ENCODE data around the gene POLR3B.
"Not testable (repeated sequence)": the region's sequence is repeated elsewhere in the genome, so short reads cannot be mapped to it uniquely, and the experiment has no call there.

POLR3B gene

DNA sequence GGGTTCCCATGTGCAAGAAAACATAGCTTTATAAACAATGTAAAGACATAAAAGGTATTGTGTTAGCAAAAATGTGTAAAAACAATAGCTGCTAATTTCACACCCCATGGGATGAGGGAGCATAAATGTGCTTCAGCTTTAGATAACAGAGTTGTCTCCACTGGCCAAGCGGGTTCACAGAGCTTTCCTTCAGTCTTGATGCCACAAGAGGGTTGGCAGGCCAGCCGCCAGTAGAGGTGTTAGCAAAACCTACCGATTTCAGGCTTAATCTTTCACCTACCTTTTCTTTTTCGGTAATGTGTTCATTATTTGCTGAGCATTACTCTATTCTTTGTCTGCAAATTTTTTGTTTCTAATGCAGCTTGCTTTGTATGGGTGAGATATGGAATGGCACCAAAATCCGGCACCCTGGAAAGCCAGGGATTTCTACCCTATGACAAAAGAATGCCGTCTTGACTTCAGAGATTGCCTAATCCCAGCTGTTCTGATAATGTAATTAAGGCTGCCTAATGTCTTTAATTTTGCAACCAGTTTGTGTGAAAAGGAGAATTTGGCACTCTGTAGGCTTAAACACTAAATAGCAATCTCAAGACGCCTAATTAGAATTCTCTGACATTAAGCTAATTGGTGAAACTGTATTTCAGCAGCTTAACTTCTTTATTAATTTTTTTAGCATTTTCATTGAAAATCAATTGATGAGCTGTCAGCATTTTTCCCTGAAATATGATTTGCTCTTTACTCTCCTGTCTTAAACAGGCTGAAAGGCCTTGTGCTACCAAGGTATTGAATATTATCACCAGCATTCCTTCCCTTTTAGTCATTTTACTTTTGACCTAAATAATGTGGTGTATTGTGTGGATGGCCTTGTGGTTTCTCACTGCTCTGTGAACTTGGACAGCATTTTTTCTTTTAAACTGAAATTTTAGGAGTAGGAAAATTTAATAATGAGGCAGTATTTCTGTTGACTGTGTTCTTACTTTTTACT is 60.7 kb downstream of the POLR3B start:
- no peak for DNase-seq

DNA sequence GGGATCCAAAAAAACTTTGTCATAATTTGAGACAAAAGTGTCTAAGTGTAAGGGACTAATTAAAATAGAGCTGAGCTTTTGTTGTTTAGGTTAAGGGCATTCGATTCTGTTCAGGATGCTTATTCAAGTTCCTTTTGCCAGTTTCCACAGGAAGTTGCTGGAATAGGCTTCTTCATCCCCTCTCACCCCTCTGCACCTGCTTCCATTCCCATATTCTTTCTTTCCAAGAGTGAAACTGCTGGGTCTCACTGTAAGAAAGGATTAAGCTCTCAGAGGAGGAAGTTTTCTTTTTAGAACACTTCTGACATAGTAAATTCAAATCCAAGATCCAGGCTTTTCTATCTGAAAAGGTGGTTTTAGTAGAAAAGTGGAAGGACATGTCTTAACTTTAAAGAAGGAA is 61.4 kb downstream of the POLR3B start:
- no peak for DNase-seq

DNA sequence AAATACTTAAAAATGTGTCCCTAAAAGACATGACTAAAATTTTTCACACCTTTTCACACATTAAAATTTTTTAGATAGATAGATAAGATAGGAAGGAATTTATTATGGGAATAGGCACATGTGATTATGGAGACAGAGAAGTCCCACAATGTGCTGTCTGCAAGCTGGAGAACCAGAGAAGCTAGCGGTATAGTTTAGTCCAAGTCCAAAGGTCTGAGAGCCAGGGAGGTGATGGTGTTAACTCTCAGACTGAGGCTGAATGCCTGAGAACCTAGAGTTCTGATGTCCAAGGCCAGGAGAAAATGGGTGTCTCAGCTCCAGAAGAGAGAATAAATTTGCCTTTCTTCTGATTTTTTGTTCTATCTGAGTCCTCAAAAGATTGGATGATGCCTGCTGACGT is 65.7 kb downstream of the POLR3B start:
- no peak for DNase-seq

DNA sequence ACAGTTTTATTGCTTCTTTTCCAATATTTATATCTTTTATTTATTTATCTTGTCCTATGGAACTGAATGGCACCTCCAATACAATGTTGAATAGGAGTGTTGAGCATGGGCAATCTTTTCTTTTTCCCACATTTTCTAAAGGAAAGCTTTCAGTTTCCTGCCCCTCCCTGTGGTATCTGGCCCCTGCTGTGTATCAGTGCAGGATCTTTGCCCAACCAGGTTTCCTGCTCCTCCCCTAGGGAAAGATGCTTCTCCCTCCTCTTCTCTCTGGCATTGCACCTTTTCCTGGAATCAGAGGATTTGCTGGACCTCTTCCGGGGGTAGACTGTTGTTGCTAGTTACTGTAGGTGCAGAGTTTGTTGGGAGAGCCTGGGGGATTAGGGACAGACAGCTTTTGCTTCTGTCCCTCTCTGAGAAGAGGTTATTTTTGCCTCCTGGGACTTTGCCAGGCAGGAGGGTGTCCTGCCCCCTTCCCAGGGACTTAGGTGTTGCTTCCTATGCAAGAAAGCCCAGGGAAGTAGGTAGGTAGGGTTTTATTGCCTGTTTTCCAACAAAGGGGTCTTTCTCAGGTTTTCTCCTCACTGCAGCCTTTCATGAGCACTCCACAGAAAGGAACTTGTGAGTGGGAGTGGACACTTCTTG is 67.6 kb downstream of the POLR3B start:
- no peak for DNase-seq

DNA sequence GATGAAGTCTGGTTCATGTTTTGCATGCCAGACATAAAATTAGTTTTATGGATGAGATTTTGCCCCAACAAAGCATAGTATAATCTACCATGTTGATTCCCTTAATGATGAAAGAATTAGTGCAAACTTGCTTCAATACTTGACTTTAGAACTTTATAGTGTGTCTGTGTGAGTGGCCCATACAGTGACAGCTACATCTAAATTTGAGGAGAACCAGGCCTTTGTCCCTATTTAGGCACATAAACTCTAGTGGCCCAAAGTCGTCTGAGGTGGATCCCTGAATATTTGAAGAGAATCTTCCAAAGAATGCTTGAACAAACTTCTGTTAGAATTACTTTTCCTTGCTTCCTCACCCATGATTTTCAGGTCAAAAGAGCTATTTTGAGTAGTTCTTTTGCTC is 70.4 kb downstream of the POLR3B start:
- no peak for DNase-seq

DNA sequence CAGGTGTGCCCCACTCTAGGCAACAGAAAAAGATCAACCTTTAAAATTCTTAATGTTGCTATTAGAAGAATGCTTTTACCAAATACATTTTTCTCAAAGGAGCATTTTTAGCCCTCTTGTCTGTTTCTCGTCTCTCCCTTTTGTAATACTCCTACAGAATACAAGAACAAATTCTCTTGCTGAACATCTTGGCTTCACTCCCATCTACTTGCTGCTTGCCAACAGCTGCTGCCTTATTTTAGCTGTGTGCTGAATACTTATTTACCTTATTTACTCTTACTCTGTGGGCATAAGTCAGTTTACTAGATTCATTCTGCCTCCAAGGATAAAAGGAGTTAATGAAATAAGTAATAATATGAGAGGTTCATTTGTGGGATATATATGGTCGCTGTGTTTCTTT is 70.8 kb downstream of the POLR3B start:
- DNase-seq, result no peak

DNA sequence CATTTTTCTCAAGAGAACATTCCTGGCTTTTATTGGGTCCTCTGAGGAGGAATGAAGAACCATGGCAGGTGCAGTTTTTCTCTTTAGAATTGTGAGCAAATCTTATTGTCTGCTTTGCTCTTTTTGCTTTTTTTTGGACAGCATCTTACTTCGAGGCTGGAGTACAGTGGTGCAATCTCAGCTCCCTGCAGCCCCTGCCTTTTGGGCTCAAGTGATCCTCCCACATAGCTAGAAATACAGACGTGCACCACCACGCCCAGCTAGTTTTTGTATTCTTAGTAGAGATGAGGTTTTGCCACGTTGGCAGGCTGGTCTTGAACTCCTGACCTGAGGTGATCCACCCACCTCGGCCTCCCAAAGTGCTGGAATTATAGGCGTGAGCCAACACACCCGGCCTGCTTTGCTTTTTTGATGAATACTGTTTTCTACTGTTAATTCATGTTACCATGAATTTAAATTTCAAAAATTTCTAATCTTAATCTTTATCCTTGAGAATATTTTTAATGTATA is 71.5 kb downstream of the POLR3B start:
- no peak for DNase-seq

DNA sequence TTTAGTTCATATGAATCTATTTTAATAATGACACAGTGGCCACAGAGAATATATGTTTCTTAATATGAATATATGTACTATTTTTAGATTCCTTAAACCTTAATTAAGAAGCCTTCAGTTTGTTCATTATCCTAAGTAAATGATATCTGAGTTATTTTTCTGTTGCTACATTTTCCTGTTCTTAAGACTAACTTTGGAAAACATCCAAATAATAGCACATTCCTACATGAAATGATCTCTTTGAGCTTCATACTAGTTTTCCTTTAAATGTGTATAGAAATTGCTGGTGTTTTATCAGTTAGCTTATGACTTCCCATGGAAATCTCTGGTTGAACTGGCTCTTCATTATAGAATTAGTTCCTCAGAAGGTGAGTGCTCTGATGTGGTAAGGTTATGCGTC is 72.1 kb downstream of the POLR3B start:
- no peak for DNase-seq

DNA sequence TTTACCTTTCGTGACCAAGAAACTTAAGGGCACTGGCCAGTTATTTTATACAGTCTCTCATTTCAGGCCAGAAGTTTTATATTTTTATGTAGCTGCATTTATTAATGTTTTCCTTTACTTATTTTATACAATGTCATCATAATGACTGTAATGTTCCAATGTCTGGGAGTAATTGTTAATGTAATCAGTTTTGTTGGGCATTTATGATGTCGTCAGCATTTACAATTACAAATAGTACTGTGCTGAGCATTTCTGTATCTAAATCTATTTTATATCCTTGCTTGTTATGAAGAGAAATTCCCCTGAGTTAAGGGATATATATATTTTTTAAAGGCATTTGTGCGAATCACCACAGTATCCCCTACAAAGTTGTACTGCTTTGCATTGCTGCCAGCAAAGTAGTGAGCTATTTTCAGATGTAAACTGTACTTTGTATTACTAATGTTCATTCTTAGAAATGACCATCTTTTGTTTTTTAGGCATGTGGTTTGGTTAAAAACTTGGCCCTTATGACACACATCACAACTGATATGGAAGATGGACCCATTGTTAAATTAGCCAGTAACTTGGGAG is 74.4 kb downstream of the POLR3B start:
- no peak for DNase-seq

DNA sequence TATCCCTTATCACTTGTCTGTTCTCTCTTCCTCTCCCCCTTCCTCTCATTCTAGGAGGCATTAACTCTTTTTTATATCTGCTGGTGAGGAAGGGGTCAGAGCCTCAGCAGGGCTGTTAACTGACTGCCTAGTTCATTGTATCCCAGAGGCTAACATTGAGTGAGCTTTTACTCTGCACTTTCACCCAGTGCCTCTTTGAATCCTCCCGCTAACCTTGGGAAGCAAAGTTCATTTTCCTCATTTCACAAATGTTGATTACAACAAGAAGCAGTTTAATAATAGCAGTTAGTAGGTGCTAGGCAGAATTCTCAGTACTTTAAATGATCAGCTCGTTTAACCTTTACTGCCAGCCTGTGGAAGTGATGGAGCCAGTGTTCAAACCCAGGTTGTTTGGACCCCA is 75.5 kb downstream of the POLR3B start:
- DNase-seq, result no peak

DNA sequence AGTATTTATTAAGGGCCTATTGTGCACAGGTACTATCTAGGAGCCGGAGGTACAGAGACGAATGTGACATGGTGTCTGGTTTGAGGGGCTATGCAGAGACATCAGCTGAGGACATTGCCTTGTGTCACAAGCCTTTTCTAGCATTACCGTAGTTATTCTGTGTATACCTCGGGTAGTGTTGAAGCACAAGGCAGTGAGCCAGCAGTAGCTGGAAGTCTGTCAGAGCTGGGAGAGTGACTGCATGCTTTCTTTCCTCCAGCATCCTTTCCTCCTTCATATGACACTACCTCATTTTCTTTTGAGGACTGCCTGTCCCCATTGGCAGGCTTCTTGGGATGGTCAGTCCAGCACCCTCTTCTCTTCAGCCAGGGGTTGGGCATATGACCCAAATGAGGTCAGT is 77.0 kb downstream of the POLR3B start:
- no peak for DNase-seq

DNA sequence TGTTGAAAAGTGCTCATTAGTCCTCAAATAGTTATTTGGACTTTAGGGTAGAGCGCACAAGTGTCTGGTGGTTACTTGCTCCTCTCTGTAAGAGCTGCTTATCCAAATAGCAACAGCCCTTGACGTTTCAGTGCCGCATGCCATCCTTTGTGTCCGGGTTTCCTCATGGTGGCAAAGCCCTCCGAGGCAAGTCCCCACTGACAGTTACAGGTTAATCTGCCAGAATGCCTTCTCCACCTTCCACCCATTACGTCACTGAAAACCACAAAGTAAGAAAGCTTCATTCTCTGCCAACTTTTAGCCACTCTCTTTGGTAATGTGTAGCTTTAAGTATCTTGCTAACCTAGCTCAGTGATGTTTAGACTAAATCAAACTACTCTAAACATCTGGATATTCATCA is 78.6 kb downstream of the POLR3B start:
- DNase-seq, result no peak

DNA sequence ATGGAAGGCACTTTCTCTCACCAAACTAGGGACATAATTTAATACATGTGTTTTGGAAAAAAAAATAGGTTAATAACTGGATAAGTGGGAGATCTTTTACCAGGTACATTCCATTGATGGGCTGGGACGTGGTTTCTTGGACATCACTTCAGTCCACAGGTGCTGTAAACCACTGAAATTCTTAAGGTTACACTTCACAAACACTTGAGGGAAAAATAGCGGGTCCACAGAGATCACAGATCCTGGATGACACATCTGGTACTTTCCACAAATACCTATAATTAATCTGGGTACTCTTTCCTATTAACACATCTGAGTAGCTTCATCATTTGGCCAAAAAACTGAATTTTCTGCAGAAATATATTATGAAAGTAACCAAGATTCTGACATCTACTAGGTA is 85.0 kb downstream of the POLR3B start:
- DNase-seq, result no peak

DNA sequence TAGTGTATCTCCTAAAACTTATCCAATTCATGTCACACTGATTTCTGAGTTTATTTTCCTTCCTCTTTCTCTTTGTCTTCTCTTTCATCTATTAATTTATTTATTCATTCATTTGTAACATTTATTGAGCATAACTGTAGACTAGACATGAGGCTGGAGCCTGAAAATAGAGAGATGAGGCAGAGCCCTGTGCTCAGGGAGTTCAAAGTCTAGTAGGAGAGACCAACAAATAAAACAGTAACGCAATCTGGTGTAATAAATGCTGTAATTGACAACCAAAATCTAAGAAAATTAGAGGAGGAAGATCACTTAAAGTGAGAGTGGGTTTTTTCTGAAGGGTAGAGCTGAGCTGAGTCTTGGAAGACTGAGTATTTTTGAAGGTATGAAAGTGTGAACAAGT is 87.5 kb downstream of the POLR3B start:
- DNase-seq, result no peak

DNA sequence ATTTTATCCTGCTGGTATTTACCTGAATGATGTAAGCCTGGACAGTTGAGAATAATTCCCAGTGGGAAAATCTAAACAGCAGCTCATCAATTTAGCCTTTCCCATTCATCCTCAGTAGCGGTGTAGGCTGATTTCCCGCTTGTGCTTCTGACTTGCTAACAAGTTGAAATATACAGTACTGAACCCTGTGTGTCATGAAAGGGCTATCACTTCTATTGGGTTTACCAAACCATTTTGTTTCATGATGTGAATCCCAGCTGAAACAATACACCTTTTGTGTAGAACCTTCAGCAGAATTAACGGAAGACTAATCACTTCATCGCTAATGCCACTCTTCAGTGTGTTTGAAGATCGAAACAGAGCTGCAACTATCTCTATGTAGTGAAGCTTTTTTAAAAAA is 88.4 kb downstream of the POLR3B start:
- DNase-seq, result no peak

DNA sequence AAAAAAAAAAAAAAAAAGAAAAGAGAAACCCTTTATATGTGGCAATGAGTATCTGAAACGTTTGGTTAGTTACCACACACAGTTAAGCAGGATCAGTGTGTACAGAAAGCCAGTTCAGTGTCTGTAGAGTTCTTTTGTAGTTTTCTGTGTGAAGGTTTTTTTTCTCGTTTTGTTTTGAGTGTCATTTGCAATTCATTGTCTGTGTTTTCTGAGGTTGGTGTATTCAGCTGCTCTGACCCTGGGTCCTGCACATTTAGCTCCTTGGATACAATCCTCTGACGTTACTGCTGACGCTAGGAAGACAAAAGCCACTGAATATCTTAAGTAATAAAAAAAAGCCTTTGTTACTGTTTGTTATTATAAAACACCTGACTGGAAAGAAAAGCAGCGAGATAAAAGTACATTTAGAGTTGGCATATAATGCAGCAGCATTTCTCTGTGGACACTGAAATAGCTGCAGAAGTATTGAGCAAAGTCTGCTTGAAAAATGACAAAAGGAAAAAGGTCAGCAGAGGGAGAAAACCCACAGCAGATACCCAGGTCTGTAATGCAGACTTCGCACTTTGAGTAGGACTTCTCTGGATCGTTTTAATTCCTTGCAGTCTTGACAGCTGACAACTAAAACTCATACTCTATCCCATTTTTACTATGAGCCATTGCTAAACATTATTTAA is 89.0 kb downstream of the POLR3B start:
- DNase-seq, result no peak

DNA sequence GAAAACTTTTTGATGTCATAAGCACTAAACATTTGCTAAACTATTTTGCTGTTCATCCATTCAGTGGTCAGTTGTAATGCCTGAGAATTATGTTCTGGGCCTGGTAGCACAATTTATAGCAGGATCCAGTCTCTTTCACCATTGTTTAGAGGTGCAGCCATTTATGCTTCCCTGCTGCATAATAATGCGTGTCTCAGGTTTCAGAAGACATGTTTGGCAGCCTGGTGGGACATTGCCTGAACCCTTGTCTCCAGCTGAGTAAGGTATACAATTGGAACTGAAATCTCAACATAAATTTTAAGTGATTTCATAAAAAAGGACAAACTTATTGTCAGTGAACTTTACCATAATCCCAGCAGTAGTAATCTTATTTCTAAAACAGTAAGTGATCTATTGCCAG is 94.8 kb downstream of the POLR3B start:
- DNase-seq, result no peak

DNA sequence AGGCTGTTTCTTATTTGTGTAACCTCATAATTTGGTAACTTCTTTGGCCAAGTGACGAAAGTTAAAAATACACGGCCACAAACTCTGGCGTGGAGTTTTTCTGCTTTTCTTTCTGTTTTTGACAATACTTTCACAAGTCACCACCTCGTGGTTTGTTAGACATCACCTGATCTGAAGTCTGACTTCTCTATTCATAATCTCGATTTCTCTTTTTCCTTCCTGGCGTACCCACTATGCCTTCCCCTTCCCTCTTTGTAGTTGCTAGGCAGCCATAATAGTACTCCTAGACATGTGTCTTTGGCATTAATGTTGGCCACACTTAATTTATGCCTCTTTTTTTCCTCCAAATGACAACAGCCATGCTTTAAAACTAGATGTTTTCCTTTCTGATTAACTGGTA is 97.6 kb downstream of the POLR3B start:
- no peak for DNase-seq

DNA sequence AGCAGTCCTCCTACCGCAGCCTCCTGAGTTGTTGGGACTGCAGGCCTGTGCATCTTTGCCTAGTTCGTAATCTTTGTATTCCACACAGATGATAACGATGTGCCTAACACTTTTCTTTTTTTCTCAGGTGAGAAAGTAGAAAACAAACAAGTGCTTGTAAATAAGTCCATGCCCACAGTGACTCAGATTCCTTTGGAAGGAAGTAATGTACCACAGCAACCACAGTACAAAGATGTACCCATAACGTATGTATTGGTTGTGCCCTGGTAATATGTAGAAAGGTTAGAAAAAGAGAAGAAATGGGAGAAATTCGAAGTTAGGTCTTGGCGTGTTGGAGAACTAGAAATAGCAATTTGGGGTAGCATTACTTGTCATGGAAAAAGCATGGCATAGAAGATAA is 101.6 kb downstream of the POLR3B start:
- no peak for DNase-seq

DNA sequence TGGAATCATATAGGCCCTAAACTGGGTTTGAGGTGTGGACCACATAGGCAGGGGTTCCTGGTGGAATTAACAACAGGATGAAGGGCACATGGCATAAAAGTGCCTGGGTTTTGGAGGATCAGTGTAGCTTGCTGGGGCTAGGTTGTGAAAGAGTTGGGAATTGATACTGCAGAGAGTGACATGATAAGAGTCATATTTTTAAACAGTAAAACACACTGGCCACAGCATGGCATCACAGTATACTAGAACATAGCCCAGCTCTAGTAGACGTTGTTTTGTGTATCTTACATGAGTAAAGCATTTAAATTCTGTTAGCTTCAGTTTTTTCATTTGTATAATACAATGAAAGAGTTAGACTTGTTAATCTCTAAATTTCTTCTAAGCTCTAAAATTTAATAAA is 102.0 kb downstream of the POLR3B start:
- DNase-seq, result no peak

DNA sequence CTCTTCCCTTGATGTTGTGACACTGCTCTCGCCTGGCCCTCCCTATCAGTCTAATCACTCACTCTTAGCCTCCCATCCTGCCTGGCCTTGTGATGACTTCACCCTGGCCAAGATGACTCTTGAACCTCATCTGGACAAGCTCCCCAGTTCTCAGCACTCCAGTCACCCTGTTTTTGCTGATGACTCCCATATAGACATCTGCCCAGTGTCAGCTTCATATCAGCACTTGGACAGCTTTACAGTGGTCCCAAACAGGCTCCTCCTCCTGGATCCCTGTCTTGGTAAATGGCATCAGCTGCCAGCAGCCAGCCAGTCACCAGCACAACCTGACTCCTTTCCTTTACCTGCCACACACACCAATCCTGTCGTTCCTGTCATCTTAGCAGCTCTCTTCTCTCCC is 104.2 kb downstream of the POLR3B start:
- no peak for DNase-seq

DNA sequence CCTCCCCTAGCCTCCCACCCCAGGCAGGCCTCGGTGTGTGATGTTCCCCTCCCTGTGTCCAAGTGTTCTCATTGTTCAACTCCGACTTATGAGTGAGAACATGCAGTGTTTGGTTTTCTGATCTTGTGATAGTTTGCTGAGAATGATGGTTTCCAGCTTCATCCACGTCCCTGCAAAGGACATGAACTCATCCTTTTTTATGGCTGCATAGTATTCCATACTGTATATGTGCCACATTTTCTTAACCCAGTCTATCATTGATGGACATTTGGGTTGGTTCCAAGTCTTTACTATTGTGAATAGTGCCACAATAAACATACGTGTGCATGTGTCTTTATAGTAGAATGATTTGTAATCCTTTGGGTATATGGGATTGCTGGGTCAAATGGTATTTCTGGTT is 108.1 kb downstream of the POLR3B start:
- DNase-seq, result not testable (repeated sequence)

DNA sequence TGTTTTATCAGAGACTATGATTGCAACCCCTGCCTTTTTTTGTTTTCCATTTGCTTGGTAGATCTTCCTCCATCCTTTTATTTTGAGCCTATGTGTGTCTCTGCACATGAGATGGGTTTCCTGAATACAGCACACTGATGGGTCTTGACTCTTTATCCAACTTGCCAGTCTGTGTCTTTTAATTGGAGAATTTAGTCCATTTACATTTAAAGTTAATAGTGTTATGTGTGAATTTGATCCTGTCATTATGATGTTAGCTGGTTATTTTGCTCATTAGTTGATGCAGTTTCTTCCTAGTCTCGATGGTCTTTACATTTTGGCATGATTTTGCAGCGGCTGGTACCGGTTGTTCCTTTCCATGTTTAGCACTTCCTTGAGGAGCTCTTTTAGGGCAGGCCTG is 118.1 kb downstream of the POLR3B start:
- not testable (repeated sequence) for DNase-seq
